HG03159 (cell line): ENCODE measurements around the gene BRD8.

Source experiments
- ATAC-seq: cut with Tn5 transposase; IDR thresholded peaks from one replicate; pipeline ENCODE4 v1.9.1; 2021; ENCODE audit warnings: mild to moderate bottlenecking, moderate library complexity; ENCODE audit not compliant: unreplicated experiment

Gene BRD8

DNA sequence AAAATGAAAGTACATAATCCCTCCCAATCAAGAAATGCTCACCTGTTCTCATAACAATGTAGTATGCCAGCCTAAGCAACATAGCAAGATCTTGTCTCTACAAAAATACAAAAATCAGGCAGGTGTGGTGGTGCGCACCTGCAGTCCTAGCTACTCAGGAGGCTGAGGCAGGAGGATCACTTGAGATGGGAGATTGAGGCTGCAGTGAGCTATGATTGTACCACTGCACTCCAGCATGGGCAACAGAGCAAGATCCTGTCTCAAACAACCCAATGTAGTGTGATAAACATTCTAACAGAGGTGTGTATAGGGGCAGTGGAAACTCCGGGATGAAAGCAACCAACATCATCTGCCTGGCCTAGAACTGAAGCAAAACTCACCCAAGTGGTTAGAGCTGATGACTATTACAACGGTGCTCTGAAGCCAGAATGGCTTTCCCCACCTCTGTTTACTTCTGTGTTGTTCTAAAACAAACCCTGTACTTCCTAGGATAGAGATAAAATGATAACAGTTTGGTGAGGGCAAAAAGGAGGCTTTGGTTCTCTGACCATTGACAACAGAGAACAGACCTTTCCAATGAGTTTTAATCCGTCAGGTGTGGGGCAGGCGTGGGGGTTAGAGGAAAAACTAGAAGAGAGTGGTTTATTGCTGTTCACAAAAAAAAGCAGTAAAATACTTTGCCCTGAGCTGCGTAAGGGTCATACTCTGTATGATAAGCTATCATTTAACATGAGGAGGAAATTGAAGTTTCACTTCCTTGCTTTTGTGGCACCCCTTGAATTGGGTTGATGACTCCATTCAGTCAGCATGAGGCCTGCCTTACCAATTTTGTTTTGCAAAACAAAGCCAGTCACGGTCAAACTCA is 75.7 kb downstream of the BRD8 start:
- ATAC-seq, result no peak

DNA sequence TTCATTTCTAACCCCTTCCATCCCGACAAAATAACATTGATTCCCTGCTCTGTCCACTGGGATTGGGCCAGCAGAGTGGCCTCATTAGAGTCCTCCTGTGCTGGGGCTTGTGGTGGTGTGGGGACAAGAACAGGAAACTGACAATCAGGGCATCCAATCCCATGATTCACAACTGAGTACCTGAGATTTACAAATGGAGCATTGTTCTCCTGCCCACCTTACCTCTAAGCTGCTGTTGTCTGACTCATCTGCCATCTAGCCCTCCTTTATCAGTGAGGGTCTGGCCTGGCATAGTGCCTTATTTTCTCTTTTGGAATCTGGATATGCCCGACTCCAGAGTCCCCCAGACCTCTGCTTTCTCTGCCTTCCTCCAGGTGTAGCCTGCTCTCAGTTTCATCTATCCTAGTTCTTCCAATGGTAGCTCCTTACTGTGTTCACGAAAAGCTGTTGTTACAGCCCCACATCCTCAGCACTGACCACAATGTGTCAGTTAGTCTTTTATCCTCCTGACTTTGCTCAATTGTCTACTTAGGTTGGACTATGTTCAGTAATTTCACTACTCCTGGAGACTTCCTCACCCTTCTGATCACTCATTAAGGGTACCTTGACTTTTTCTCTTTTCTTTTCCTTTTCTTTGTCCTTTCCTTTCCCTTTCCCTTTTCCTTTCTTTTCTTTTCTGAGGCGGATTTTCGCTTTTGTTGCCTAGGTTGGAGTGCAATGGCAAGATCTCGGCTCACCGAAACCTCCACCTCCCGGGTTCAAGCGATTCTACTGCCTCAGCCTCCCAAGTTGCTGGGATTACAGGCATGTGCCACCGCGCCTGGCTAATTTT is 81.2 kb downstream of the BRD8 start:
- ATAC-seq, result no peak

DNA sequence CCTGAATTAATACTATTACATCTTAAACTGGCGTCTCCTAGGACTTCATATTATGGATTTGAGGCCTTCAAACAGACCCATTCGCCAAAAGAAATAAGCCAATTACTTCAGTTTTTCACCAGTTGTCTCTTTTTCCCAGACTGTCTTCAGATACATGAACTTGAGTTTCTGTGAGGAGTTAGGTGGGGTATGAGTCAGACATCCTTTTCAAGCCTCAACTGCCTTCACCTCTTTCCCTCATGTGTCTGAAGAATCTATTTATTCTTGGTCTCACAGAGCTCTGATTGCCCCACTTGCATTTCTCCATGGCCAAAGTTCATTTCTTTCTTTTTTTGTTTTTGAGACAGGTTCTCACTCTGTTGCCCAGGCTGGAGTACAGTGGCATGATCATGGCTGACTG is 82.1 kb downstream of the BRD8 start:
- ATAC-seq, result no peak

DNA sequence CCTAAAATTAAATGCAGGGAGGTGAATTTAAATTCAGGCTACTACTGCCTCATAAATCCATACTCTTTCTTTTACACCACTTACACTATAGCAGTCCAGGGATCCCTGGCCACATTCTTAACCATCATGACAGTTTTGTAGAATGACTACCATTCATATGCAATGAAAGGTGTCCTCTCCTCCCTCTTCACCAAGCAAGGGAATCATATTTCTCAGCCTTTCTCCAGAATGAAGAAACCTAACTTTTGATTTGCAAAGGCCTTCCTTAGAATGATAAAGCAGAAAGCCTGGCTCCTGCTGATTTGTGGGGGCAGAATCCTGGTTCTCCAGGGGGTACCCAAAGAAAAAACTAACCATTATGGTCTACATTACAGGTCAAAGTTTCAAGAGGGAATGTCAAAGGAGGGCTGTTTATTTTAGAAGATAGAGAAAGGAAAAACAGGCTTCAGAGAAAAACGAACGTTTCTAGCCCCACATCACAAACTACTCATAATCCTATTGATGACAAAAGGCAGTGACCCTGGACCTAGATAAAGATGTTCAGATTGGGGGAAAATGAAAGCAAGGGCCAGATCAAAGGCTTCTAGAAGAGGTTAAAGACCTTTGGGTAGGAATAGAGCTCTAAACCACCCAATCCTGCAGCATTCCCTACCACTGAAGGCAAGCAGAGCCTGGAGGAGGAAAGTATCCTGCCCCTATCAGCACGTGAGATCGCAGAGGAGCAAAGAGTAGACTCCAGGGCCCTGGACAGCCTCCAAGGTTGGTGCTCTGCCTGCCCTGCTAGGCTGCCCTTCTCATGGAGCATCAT is 83.1 kb downstream of the BRD8 start:
- ATAC-seq, result no peak

DNA sequence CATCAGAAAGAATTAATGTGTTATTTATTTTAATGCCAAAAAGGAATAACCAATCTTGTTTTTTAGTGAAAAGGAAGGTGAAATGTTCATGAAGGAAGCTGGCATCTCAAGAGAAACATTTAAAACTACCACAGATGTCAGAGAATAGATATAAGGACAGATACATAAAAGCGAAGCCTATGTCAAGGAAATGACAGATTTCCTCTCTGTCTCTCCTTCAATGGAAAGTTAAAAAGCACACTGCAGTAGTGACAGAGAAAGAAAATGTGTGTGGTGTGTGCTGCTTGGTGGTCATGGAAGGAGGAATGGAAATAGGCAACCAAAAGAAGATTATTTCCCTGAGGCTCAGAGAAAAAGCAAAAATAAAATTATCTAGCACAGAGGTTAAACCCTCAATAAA is 85.4 kb downstream of the BRD8 start:
- no peak for ATAC-seq

DNA sequence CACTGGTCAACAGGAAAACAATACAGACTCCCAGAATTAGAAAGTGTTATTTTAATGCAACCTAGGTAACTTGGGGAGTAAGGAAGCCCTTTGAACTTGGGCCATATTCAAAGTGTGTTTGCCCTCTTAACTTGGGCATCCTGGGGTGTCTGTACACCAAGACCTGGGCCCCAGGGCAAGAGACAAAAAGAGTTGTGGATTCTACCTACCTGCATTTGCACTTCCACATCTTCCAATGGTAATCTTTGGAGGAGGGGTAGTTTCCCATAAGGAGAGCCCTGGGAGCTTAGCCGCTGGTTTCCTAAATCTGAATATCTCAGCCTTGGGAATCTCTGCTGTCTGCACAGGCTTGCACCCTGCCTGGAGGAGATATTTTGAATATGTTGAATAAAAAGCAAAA is 86.1 kb downstream of the BRD8 start:
- ATAC-seq, result no peak

DNA sequence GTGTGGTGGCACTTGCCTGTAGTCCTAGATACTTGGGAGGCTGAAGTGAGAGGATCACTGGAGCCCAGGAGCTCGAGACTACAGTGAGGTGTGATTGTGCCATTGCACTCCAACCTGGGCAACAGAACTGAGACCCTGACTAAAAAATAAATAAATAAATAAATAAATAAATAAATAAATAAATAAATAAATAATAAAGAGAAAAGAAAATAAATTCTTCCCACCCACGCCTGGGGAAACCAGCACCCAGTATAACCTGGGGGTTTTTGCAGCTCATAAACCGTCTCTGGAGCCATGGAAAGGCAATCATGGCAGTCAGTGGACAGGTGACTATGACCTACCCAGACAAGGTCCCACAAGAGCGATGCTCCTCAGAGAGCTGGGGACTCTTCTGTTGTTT is 86.7 kb downstream of the BRD8 start:
- ATAC-seq, result no peak
